T1000 (cell line): ENCODE data around the gene DTX1.
"Not testable (repeated sequence)": the region's sequence is repeated elsewhere in the genome, so short reads cannot be mapped to it uniquely, and the experiment has no call there.

Experiments
- DNase-seq: peaks from one replicate; lab custom pipeline; 2025; ENCODE audit warnings: mixed read lengths; lab: John Stamatoyannopoulos, UW

DTX1 gene

DNA sequence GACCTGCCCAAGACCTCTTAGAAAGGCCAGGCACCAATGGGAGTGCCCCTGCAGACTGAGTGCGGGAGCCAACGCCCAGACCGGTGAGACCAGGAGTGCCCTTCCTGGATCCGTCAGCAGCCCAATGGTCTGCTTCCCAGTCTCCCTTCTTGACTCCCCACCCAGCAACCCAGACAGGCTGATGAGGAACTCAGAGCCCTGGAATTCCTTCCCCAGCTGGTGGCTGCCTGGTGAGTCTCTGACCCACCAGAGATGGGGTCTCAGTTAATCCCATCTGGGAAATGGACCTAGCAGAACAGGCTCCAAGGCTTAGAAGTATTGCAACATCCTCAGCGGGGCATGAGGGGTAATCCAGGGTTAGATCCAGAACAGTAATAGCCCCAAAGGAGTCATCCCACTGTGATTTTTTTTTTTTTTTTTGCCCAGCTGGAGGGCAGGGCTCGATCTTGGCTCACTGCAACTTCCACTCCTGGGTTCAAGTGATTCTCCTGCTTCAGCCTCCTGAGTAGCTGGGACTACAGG is 80.5 kb downstream of the DTX1 start:
- DNase-seq, result no peak

DNA sequence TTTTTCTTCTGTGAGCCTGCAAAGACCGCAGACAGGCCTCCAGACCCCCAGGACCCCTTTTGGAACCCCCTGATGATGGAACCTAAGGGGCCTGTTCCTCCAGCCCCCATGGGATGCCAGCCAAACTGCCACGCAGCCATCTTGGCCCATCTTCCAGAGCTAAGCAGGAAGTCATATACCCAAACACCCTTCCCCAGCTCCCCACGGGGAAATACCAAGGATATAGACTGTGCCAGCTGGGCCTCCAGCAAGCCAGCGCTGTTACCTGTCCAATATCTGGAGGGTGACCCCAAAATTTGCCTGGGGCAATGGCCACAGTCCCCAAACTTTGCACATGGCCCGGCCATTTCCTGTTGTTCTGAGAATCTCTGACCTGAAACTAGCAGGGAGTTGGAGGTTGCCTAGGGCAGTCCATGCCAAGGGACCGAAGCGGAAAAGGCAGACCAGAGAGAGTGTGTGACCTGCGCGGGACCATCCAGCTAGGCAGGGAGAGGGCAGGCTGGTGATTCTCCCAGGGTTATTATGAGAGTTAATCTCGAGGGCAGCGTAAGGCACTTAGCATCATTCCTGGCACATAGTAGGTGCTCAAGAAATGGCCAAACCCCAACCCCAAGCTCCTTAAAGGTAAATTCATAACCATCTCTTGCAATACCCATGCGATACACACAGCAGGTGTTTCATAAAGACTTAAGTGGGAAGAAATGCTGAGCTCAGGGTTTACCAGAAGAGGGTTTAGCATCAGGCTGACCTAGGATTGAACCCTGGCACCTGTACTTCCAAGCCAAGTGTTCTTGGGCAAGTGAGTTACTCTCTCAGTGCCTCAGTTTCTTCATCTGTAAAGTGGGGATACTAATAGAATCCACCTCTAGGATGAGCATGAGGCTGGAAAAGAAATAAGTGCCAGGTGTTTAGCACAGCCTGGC is 81.6 kb downstream of the DTX1 start:
- no peak for DNase-seq

DNA sequence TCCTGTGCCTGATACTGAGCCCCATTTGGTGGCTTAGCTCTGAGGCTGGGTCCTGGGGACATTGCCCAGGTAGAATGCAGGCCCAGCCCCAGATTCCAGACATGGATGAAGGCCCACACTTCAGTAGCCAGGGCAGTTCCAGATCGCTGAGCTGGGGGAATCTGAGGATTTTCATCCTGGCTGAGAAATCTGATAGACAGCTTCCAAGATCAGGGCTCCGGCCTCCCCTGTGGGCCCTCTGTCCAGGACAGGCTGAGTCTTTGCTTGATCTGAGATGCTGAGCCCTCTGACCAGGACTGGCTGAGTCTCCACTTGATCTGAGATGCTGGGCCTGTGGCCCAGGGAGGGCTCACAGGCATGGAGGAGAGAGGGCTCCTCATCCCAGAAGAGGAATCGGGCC is 82.3 kb downstream of the DTX1 start:
- DNase-seq, result no peak

DNA sequence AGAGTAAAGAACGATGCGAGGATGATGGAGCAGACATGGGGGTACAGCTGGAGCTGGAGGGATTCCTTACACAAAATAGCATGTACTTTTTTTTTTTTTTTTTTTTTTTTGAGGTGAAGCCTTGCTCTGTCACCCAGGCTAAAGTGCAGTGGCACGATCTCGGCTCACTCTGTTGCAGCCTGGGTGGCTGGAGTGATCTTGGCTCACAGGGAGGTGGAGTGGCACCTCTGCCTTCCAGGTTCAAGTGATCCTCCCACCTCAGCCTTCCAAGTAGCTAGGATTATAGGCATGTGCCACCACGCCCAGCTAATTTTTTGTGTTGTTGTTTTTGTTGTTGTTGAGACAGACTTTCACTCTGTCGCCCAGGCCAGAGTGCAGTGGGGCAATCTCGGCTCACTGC is 84.2 kb downstream of the DTX1 start:
- DNase-seq, result no peak

DNA sequence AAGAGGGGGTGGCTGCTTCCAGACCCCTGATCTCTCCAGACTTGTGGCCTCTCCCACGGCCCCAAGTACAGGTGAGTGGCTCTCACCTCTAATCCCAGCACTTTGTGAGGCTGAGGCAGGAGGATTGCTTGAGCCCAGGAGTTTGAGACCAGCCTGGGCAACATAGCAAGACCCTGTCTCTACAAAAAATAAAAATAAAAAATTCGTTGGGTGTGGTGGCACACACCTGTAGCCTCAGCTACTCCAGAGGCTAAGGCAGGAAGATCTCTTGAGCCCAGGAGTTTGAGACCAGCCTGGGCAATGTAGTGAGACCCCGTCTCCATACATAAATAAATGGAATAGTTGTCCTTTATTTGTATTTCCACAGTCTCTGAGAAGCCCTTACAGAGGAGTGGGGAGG is 85.2 kb downstream of the DTX1 start:
- not testable (repeated sequence) for DNase-seq

DNA sequence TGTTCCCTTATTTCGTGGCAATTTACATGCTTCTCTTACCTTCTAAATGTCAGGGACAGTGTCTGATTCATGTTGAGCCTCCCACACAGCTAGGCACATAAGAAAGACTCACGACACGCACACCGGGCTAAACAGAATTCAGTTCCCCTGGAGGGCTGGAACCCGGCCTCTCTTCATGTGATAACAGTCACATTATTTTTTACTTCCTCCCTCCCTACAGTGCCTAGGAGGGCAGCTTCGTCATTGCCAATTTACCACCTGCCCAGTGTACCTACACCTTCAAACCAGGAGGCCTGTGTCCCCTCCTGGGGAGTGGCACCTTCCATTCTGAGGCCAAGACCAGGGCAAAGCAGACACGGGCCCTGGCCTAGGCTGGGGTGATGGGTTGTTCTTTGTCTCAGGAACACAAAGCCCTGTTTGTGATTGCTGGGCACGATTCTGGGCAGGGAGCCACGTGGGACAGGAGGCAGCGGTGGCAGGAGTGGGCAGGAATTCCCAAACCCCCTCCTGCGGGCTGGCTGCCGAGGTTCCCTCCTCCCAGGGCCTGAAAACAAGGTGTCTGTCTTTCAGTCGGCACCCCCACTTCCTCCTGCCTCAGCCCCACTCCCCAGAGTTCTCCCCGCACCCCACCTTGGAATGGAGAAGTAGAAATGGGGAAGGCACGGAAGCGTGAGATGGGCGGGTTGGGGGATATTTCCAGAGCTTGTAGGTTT is 85.8 kb downstream of the DTX1 start:
- no peak for DNase-seq

DNA sequence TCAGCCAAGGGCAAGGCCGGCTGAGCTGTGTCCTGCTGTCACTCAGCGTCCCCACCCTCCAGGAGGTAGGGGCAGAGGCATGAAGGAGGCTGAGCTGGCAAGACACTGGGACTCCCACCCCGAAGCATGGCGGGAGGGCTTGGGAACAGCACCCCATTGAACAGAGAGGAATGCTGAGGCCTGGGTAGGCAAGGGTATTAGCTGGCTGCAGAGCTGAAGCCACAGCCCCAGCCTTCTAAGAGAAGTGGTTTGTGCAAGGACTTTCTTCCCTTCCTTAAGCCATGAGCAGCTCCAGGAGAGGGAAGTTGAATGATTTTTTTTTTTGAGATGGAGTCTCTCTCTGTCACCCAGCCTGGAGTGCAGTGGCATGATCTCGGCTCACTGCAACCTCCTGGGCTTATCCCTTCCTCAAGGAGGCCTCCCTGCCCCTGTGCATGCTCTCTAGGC is 86.4 kb downstream of the DTX1 start:
- DNase-seq, result no peak

DNA sequence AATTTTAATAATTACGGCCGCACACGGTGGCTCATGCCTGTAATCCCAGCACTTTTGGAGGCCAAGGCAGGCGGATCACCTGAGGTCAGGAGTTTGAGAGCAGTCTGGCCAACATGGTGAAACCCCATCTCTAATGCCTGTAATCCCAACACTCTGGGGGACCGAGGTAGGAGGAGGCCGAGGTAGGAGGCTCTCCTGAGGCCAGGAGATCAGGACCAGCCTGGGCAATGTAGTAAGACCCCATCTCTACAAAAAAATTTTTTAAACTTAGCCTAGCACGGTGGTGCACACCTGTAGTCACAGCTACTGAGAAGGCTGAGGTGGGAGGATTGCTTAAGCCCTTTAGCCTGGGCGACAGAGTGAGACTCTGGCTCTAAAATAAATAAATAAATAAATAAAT is 87.4 kb downstream of the DTX1 start:
- DNase-seq, result no peak

DNA sequence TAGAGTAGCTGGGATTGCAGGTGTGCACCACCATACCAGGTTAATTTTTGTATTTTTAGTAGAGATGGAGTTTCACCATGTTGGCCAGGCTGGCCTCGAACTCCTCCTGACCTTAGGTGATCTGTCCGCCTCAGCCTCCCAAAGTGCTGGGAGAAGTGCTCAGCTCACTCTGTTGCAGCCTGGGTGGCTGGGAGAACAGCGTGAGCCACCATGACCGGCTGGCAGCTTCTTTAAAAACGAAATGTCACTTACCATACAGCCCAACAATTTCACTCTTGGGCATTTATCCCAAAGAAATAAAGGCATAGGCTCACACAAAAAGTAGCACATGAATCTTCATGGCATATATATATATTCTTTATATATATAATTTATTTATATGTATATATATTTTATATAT is 88.3 kb downstream of the DTX1 start:
- no peak for DNase-seq

DNA sequence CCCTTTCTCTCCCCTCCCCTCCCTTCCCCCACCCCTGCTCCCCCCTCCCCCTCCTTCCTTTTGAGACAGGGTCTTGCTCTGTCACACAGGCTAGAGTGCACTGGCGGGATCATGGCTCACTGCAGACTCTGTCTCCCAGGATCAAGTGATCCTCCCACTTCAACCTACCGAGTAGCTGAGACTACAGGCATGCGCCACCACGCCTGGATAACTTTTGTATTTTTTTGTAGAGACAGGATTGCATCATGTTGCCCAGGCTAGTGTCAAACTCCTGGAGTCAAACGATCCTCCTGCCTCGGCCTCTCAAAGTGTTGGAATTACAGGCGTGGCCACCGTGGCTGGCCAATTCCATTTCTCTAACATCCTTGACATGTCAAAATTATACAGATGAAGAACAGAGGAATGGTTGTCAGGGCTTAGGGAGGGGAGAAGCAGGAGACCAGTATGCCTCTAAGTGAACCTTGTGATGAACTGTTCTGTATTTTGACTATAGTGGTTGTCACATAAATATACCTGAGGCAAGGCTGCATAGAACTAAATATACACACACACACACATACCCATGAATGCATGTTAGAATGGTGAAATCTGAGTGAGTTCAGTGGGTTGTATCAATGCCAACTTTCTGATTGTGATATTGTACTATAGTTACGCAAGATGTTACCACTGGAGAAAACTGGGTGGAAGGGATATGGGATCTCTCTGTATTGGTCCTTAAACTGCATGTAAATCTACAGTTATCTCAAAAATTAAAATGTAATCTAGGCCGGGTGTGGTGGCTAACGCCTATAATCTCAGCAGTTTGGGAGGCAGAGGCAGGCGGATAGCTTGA is 89.4 kb downstream of the DTX1 start:
- no peak for DNase-seq

DNA sequence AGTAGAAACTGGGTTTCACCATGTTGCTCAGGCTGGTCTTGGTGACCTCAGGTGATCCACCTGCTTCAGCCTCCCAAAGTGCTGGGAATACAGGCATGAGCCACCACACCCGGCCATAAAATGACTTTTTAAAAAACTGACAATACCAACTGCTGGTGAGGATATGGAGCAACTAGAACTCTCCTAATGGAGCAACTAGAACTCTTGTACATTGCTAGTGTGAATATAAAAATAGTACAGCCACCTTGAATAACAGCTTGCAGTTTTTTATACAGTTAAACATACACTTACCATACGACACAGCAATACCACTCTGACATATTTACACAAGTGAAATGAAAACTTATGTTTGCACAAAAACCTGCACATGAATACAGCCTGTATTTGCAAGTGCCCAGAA is 90.5 kb downstream of the DTX1 start:
- no peak for DNase-seq
